PFSK-1 (cell line): ENCODE data around the gene HUS1.

Experiments
- FOXP2 ChIP-seq: optimal IDR thresholded peaks from 2 replicates; pipeline ENCODE3; 2011; ENCODE audit warnings: borderline replicate concordance, control low read depth, inconsistent platforms; ENCODE audit not compliant: insufficient read depth; ENCODE audit errors: extremely low read length, extremely low read depth
- POLR2AphosphoS5 ChIP-seq: IDR thresholded peaks from 2 replicates; pipeline ENCODE4 v1.6.1; 2012; ENCODE audit warnings: low read depth, mild to moderate bottlenecking, control low read depth, low read length, moderate library complexity
- REST ChIP-seq, 2 experiments: IDR thresholded peaks; 2 replicates each; pipeline versions ENCODE4 v1.6.1 to v1.8.0; 2011 to 2012; ENCODE audit warnings: low read depth in 2 of 2, low read length in 2 of 2, control low read depth in 1 of 2, inconsistent platforms in 1 of 2, mild to moderate bottlenecking in 1 of 2, moderate library complexity in 1 of 2; ENCODE audit not compliant: insufficient read depth in 1 of 2
- SIN3A ChIP-seq: IDR thresholded peaks from 2 replicates; pipeline ENCODE4 v1.6.1; 2012; ENCODE audit warnings: mild to moderate bottlenecking, low read length, moderate library complexity, borderline replicate concordance; ENCODE audit not compliant: insufficient read depth
- TAF1 ChIP-seq: IDR thresholded peaks from 2 replicates; pipeline ENCODE4 v1.6.1; 2012; ENCODE audit warnings: low read length, control low read depth, borderline replicate concordance; ENCODE audit not compliant: insufficient read depth

The HUS1 gene

GRCh38 chr7:48016641-48017040, 37.2 kb upstream of the HUS1 start:
- no peak for TF ChIP-seq POLR2AphosphoS5
- TF ChIP-seq FOXP2 = no peak
- TF ChIP-seq SIN3A = no peak
- TF ChIP-seq REST (IDR thresholded peaks at IDR 0.05; ENCODE audit: insufficient read depth in 1 of 2, low read depth in 2 of 2, low read length in 2 of 2) = no peak
- TF ChIP-seq TAF1 = no peak

- no peak for TF ChIP-seq POLR2AphosphoS5
- no peak for TF ChIP-seq REST (IDR thresholded peaks at IDR 0.05; ENCODE audit: insufficient read depth in 1 of 2, low read depth in 2 of 2, low read length in 2 of 2)
- no peak for TF ChIP-seq FOXP2
- TF ChIP-seq SIN3A = no peak
- TF ChIP-seq TAF1 = no peak
Measured at GRCh38 chr7:48011951-48012350, 32.5 kb upstream of the HUS1 start.

GRCh38 chr7:48011323-48011722, 31.9 kb upstream of the HUS1 start:
- TF ChIP-seq SIN3A (no peak), TAF1 (no peak), POLR2AphosphoS5 (no peak), REST (IDR thresholded peaks at IDR 0.05; ENCODE audit: insufficient read depth in 1 of 2, low read depth in 2 of 2, low read length in 2 of 2) (no peak), FOXP2 (no peak)

GRCh38 chr7:48009954-48010353, 30.5 kb upstream of the HUS1 start:
- TF ChIP-seq SIN3A (no peak), POLR2AphosphoS5 (no peak), FOXP2 (no peak), REST (IDR thresholded peaks at IDR 0.05; ENCODE audit: insufficient read depth in 1 of 2, low read depth in 2 of 2, low read length in 2 of 2) (no peak), TAF1 (no peak)

GRCh38 chr7:48009257-48009656, 29.8 kb upstream of the HUS1 start:
- TF ChIP-seq SIN3A (no peak), POLR2AphosphoS5 (no peak), REST (IDR thresholded peaks at IDR 0.05; ENCODE audit: insufficient read depth in 1 of 2, low read depth in 2 of 2, low read length in 2 of 2) (no peak), TAF1 (no peak), FOXP2 (no peak)
